ENCODE results near the gene CDK6.

Gene CDK6

DNA sequence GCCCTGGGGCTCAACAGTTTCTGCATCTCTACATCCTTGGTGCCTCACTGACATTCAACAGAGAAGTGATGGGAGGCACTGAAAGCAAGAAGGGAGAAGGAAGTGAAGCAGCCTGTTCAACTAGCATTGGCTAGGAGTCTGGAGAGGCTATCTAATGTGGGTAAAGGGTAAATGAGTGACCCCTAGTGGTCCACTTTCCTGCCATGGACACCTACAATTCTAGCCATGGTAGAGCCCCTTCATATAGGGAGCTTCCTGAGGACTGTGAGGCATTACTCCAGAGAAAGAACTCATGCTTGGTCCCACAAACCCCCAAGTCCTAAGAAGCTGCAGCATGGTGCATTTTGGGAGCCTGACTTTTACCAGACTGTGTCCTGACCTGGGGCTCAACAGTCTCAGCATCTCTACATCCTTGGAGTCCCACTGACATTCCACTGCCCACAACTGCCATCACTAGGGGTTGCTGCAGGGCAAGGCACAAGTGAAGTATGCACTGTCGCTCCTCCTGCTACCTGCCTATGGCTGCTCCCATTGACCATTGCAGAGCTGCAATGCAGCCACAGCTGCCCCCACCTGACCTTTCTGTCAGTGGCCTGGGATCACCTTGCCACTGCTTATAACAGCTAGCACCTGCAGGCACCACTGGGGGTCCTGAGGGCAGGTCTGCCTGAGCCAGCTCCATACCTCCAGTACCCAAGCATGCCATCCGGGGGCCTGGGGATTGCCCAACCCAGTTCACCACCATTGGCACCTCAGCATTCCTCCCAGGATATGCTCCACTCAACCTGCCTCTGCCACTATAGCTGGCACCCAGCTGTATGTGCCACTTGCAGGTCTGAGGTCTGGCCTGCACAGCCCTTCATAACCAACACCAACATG, 44.1 kb upstream of the CDK6 start:
- Histone ChIP-seq H3K36me3 (ENCODE audit: low read depth) (no peaks in the 10 kb centered on the region), H3K4me3 (ENCODE audit: severe bottlenecking) (no peak overlapping the region), H3K27me3 (ENCODE audit: insufficient read depth, poor library complexity, severe bottlenecking) (no peaks in the 10 kb centered on the region), H3K9me3 (ENCODE audit: severe bottlenecking) (peaks cover 4% of the 10 kb centered on the region), H3K27ac (ENCODE audit: poor library complexity, severe bottlenecking) (no peak overlapping the region), H3K4me1 (ENCODE audit: insufficient read depth, poor library complexity, severe bottlenecking) (peaks cover 5% of the 10 kb centered on the region)
- TF ChIP-seq, protein P1, sequence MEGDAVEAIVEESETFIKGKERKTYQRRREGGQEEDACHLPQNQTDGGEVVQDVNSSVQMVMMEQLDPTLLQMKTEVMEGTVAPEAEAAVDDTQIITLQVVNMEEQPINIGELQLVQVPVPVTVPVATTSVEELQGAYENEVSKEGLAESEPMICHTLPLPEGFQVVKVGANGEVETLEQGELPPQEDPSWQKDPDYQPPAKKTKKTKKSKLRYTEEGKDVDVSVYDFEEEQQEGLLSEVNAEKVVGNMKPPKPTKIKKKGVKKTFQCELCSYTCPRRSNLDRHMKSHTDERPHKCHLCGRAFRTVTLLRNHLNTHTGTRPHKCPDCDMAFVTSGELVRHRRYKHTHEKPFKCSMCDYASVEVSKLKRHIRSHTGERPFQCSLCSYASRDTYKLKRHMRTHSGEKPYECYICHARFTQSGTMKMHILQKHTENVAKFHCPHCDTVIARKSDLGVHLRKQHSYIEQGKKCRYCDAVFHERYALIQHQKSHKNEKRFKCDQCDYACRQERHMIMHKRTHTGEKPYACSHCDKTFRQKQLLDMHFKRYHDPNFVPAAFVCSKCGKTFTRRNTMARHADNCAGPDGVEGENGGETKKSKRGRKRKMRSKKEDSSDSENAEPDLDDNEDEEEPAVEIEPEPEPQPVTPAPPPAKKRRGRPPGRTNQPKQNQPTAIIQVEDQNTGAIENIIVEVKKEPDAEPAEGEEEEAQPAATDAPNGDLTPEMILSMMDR (IDR thresholded peaks at IDR 0.05; ENCODE audit: poor library complexity, severe bottlenecking), result no peak
- DNase-seq (ENCODE audit: low spot score), result no peak
- 0 out of 3 replicates have a peak, but pooled peaks have one; percentile 29 for ATAC-seq (ENCODE audit: low read depth)

DNA sequence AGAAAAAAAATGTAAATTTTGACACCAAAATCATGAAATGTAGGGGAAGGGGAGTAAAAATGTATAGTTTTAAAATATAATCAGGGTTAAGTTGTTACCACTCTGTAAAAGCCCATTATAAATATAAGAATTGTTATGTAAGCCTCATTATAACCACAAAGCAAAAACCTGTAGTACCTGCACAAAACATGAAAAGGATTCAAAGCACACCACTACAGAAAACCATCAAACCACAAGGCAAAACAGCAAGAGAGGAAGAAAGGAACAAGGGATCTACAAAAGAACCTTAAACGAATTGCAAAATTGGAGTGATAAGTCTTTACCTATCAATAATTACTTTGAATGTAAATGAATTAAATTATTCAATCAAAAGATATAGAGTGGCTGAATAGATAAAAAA, 41.0 kb upstream of the CDK6 start:
- no peak overlapping the region for H3K4me3 ChIP-seq (ENCODE audit: severe bottlenecking)
- no peak for DNase-seq (ENCODE audit: low spot score)
- peaks cover 9% of the 10 kb centered on the region for H3K4me1 ChIP-seq (ENCODE audit: insufficient read depth, poor library complexity, severe bottlenecking)
- ATAC-seq (ENCODE audit: low read depth), result no peak
- no peaks in the 10 kb centered on the region for H3K36me3 ChIP-seq (ENCODE audit: low read depth)
- no peaks in the 10 kb centered on the region for H3K27me3 ChIP-seq (ENCODE audit: insufficient read depth, poor library complexity, severe bottlenecking)
- H3K27ac ChIP-seq (ENCODE audit: poor library complexity, severe bottlenecking), result no peak overlapping the region
- TF ChIP-seq, protein P1 (IDR thresholded peaks at IDR 0.05; ENCODE audit: poor library complexity, severe bottlenecking), result no peak
- peaks cover 4% of the 10 kb centered on the region for H3K9me3 ChIP-seq (ENCODE audit: severe bottlenecking)

DNA sequence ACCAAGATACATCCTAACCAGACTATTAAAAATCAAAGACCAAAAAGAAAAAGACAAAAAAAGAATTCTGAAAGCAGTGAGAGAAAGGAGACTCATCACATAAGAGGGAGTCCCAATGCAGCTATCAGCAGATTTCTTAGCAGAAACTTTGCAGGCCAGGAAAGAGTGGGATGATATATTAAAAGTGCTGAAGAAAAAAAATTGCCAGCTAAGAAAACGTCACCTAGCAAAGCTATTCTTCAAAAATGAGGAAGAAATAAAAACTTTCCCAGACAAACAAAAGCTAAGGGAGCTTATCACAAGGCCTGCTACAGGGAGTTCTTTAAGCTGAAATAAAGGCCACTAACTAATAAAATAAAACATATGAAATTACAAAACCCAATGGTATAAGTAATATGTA, 40.5 kb upstream of the CDK6 start:
- Histone ChIP-seq H3K27ac (ENCODE audit: poor library complexity, severe bottlenecking) (no peak overlapping the region), H3K4me3 (ENCODE audit: severe bottlenecking) (no peak overlapping the region), H3K27me3 (ENCODE audit: insufficient read depth, poor library complexity, severe bottlenecking) (no peaks in the 10 kb centered on the region), H3K9me3 (ENCODE audit: severe bottlenecking) (peaks cover 4% of the 10 kb centered on the region), H3K4me1 (ENCODE audit: insufficient read depth, poor library complexity, severe bottlenecking) (peaks cover 11% of the 10 kb centered on the region), H3K36me3 (ENCODE audit: low read depth) (no peaks in the 10 kb centered on the region)
- DNase-seq (ENCODE audit: low spot score) (no peak), ATAC-seq (ENCODE audit: low read depth) (no peak)
- TF ChIP-seq, protein P1 (IDR thresholded peaks at IDR 0.05; ENCODE audit: poor library complexity, severe bottlenecking), result no peak

DNA sequence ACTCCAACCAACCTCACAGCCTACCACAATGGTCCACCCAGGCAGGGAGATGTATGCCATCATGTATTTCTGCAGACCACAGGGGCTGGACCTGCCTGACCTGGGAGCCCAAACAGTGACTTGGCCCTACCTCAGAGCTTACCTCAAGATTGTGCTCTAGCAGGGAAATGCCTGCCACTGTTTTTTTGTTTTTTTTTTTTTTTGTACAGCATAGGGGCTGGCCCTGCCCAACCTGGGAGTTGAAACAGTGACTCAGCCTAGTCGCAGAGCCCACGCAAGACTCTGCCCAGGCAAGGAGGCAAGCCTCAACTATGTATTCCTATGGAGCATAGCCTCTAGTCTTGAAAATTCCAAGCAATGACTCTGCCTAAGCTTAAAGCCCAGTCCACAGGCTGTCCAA, 39.3 kb upstream of the CDK6 start:
- Histone ChIP-seq H3K36me3 (ENCODE audit: low read depth) (no peaks in the 10 kb centered on the region), H3K4me3 (ENCODE audit: severe bottlenecking) (no peak overlapping the region), H3K4me1 (ENCODE audit: insufficient read depth, poor library complexity, severe bottlenecking) (peaks cover 11% of the 10 kb centered on the region), H3K27me3 (ENCODE audit: insufficient read depth, poor library complexity, severe bottlenecking) (no peaks in the 10 kb centered on the region), H3K9me3 (ENCODE audit: severe bottlenecking) (peaks cover 4% of the 10 kb centered on the region), H3K27ac (ENCODE audit: poor library complexity, severe bottlenecking) (peak overlapping the region; percentile 18)
- TF ChIP-seq, protein P1 (IDR thresholded peaks at IDR 0.05; ENCODE audit: poor library complexity, severe bottlenecking), result no peak
- DNase-seq (ENCODE audit: low spot score) (no peak), ATAC-seq (ENCODE audit: low read depth) (peak; percentile 95)

DNA sequence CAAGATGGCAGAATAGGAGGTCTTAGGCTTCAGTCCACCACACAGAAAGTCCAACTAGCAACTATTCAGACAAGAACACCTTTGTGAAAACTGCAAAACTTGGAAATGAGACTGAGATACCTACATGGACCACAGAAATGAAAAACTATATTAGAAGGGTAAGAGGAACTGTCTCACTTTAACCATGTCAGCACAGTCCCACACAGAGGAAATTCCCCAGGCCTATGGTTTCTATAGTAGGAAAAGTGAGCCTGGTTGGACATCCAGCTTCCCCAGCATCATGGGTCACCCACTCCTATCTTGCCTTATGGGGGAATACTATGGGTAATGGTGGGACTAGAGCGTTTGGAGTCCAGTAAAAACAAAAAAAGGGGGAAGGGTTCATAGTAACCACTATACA, 38.8 kb upstream of the CDK6 start:
- no peaks in the 10 kb centered on the region for H3K27me3 ChIP-seq (ENCODE audit: insufficient read depth, poor library complexity, severe bottlenecking)
- no peak overlapping the region for H3K27ac ChIP-seq (ENCODE audit: poor library complexity, severe bottlenecking)
- ATAC-seq (ENCODE audit: low read depth) (no peak), DNase-seq (ENCODE audit: low spot score) (no peak)
- H3K9me3 ChIP-seq (ENCODE audit: severe bottlenecking), result peaks cover 4% of the 10 kb centered on the region
- H3K4me3 ChIP-seq (ENCODE audit: severe bottlenecking), result no peak overlapping the region
- TF ChIP-seq, protein P1 (IDR thresholded peaks at IDR 0.05; ENCODE audit: poor library complexity, severe bottlenecking), result no peak
- peaks cover 11% of the 10 kb centered on the region for H3K4me1 ChIP-seq (ENCODE audit: insufficient read depth, poor library complexity, severe bottlenecking)
- no peaks in the 10 kb centered on the region for H3K36me3 ChIP-seq (ENCODE audit: low read depth)
